Stimulated activated CD8-positive, alpha-beta memory T cell treated with anti-CD3 and anti-CD28 coated beads, Interleukin-12 subunit alpha, Interleukin-12 subunit beta, amount 100 ng/mL, for 24 hours (primary cell): ENCODE data around the gene ZNF277.

Experiments
- DNase-seq: peaks from one replicate; pipeline ENCODE4 v3.0.0-alpha.2; 2020; ENCODE audit errors: extremely low read depth

Gene ZNF277

GRCh38 chr7:112391841-112392286 lies 185.4 kb downstream of the ZNF277 start:
- DNase-seq: peak; percentile 40
